K562 (cell line): ENCODE results near the gene TRMT2B. TPM values are rescaled to one million over a fixed set of nuclear protein-coding genes. Genes with fewer than 3 reads are reported as not detected.

Experiments used
- CBX1 ChIP-seq: sonication (generic); IDR thresholded peaks from 2 replicates; pipeline ENCODE4 v1.6.1; 2016; ENCODE audit warnings: antibody characterized with exemption, low read depth, mild to moderate bottlenecking
- CEBPG ChIP-seq, 3 experiments: fragments of 200-800 bp in 1 of 3; sonication (Bioruptor generic) in 1 of 3; sonication (generic) in 1 of 3; formaldehyde crosslinking in 1 of 3; IDR thresholded peaks in 2 of 3; conservative IDR thresholded peaks in 1 of 3; 2 replicates each; pipeline versions ENCODE4 v1.6.1 to v1.8.0; 2016 to 2022; ENCODE audit warnings: missing compliant biosample characterization in 2 of 3, missing genetic modification characterization in 2 of 3, mild to moderate bottlenecking in 1 of 3, missing genetic modification reagents in 1 of 3
- CHD4 ChIP-seq: fragments of 200-600 bp; sonication (generic); IDR thresholded peaks from 3 replicates; pipeline ENCODE4 v1.6.1; 2012; ENCODE audit warnings: low read depth, mild to moderate bottlenecking, mixed read lengths, low read length, inconsistent platforms; ENCODE audit not compliant: insufficient read depth, insufficient replicate concordance, poor library complexity, severe bottlenecking
- ETV5 ChIP-seq: sonication (generic); formaldehyde crosslinking; IDR thresholded peaks from 2 replicates; pipeline ENCODE4 v1.4.0; 2020; ENCODE audit warnings: low read depth, mild to moderate bottlenecking, missing genetic modification reagents
- GTF2F1 ChIP-seq: IDR thresholded peaks from 2 replicates; pipeline ENCODE4 v1.6.1; 2011; ENCODE audit warnings: low read depth, low read length, improper control_type of control experiment
- HNRNPLL ChIP-seq: fragments of 200-400 bp; formaldehyde crosslinking; IDR thresholded peaks from 2 replicates; pipeline ENCODE4 v1.6.1; 2017; ENCODE audit warnings: low read length, low read depth, mild to moderate bottlenecking; ENCODE audit not compliant: poor library complexity, severe bottlenecking
- ILF3 ChIP-seq: fragments of 450-650 bp; IDR thresholded peaks from 2 replicates; pipeline ENCODE4 v1.6.1; 2018; ENCODE audit warnings: antibody characterized with exemption, mild to moderate bottlenecking, moderate library complexity, borderline replicate concordance
- L3MBTL2 ChIP-seq: fragments of 450-650 bp; IDR thresholded peaks from 2 replicates; pipeline ENCODE4 v1.6.1; 2016; ENCODE audit warnings: mild to moderate bottlenecking, moderate library complexity
- MECOM ChIP-seq: fragments of 250-450 bp; sonication (Bioruptor Pico); IDR thresholded peaks from 2 replicates; pipeline ENCODE4 v1.8.0; 2022; ENCODE audit warnings: inconsistent platforms
- MTA3 ChIP-seq: fragments of 450-650 bp; formaldehyde crosslinking; IDR thresholded peaks from 2 replicates; pipeline ENCODE4 v1.6.1; 2017; ENCODE audit warnings: mild to moderate bottlenecking, borderline replicate concordance
- NBN ChIP-seq: fragments of 450-650 bp; IDR thresholded peaks from 2 replicates; pipeline ENCODE4 v1.6.1; 2016; ENCODE audit warnings: low read depth, mild to moderate bottlenecking
- NCOA4 ChIP-seq: fragments of 450-650 bp; IDR thresholded peaks from 2 replicates; pipeline ENCODE4 v1.6.1; 2018; ENCODE audit warnings: mild to moderate bottlenecking; ENCODE audit not compliant: partially characterized antibody
- NFYB ChIP-seq: IDR thresholded peaks from 2 replicates; pipeline ENCODE4 v1.6.1; 2011; ENCODE audit warnings: mild to moderate bottlenecking, moderate library complexity; ENCODE audit not compliant: insufficient read length; ENCODE audit errors: extremely low read depth
- NRF1 ChIP-seq, 2 experiments: fragments of 450-650 bp; IDR thresholded peaks in 1 of 2; conservative IDR thresholded peaks in 1 of 2; 2 replicates each; pipeline ENCODE4 v1.6.1; 2014; ENCODE audit warnings: mild to moderate bottlenecking in 2 of 2
- PKNOX1 ChIP-seq: fragments of 450-650 bp; IDR thresholded peaks from 2 replicates; pipeline ENCODE4 v1.6.1; 2016
- PML ChIP-seq: IDR thresholded peaks from 2 replicates; pipeline ENCODE4 v1.6.1; 2012; ENCODE audit warnings: low read length, inconsistent platforms
- POLR2G ChIP-seq: fragments of 200-400 bp; formaldehyde crosslinking; IDR thresholded peaks from 2 replicates; pipeline ENCODE4 v1.6.1; 2017; ENCODE audit warnings: low read depth, mild to moderate bottlenecking, antibody characterized with exemption, low read length, moderate library complexity
- THRAP3 ChIP-seq: fragments of 450-650 bp; IDR thresholded peaks from 2 replicates; pipeline ENCODE4 v1.6.1; 2016; ENCODE audit warnings: mild to moderate bottlenecking, inconsistent platforms, borderline replicate concordance
- ZHX1 ChIP-seq: fragments of 150-350 bp; conservative IDR thresholded peaks from 2 replicates; pipeline ENCODE4 v1.6.1; 2014; ENCODE audit warnings: low read length
- ZNF134 ChIP-seq: fragments of 250-450 bp; sonication (Bioruptor Pico); conservative IDR thresholded peaks from 2 replicates; pipeline ENCODE4 v1.4.0; 2020
- ZNF507 ChIP-seq: conservative IDR thresholded peaks from 2 replicates; pipeline ENCODE4 v1.6.1; 2017; ENCODE audit warnings: missing genetic modification characterization, missing compliant biosample characterization
- ZZZ3 ChIP-seq: fragments of 450-650 bp; IDR thresholded peaks from 2 replicates; pipeline ENCODE4 v1.6.1; 2016; ENCODE audit warnings: antibody characterized with exemption, mild to moderate bottlenecking, moderate library complexity
- polyA plus RNA-seq, 8 experiments: library from polyadenylated mRNA; depleted of rRNA in 4 of 8; stranded (reverse) in 5 of 8; unstranded in 3 of 8; fragments of >200 nt; fragmentation: Nextera tagmentation in 2 of 8; fragmentation: Illumina TruSeq in 1 of 8; extraction: Ambion mirVana in 2 of 8; extraction: Trizol in 1 of 8; gene quantifications; 2 replicates each; pipeline versions ENCODE4 v1.2.1 to v1.2.3, GENCODE V29; 2011 to 2014; ENCODE audit warnings: inconsistent platforms in 1 of 8, missing spikeins in 1 of 8
- total RNA-seq, 7 experiments: library from RNA; depleted of rRNA in 6 of 7; stranded (reverse); fragments of >200 nt in 6 of 7; fragmentation: Illumina TruSeq in 2 of 7; extraction: Trizol in 2 of 7; gene quantifications; 2 replicates each; pipeline versions ENCODE4 v1.2.1 to v1.2.3, GENCODE V29; 2011 to 2021; ENCODE audit warnings: low replicate concordance in 1 of 7
- TF ChIP-seq, protein P1 (sequence below): fragments of 250-450 bp; sonication (Bioruptor Pico); IDR thresholded peaks from 2 replicates; pipeline ENCODE4 v1.5.0; 2021

The TRMT2B gene
- total and polyA plus RNA-seq, 9 of the 15 experiments (the other 6 are each of a cell fraction or from before 2014, with no cell fraction given) = 3.9 to 23.4 (median 18.1) TPM

DNA sequence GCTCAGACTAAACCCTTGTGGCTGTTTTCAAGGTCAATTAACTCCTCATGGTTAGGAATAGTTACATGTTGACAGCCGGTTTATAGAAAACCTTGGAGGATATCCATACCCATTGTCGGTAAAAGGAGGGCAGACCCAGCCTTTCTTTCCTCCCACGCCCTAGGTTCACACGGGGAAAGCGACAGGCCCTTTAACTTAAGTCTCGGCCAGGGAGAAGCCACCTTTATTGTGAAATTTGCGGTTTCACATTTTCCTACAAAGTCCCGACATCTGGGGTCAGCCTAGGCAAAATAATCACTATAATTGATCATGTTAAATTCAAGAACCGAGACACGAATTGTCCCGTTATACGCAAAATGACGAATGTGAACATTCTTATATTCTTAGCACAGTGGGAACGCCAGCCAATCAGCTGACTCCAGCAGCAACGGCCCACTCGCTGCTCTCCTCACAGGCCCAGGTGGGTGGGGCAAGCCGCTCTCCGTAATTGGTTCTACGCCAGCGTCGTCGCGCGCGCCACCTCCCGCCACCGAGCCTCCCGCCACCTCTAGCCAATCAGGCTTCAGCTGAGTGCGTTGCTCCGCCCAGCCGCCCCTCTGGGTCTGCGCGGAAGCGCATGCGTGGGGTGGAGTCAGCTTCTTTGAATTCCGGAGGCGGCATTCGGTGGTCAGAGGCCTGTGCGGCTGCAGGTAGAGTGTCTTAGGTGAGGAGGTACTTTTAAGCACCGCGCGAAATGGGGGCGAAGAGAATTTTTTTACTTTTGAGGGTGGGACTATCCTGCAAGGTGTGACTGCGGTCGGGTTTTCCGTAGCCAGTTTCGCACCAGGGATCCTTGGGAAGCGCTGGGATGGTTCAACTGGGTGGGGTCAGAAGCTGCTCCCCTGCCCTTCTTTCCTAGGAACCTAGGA, 45.9 kb upstream of the TRMT2B start, which contains the start of gene CENPI (continued):
- no peak for TF ChIP-seq ETV5 (CRISPR knock-in tag)
- TF ChIP-seq PKNOX1 = peak; percentile 61; the same call in 1 of the 2 replicates
- TF ChIP-seq ZNF507 = no peak
- no peak for TF ChIP-seq CHD4
- peak; percentile 96 for TF ChIP-seq HNRNPLL
- no peak for TF ChIP-seq CEBPG (CRISPR knock-in tag; IDR thresholded peaks at IDR 0.05)
- peak; percentile 42 to 50; a peak in 2 of 4 replicates for TF ChIP-seq CEBPG (tag; conservative IDR thresholded peaks at IDR 0.05 in 1 of 2, IDR thresholded peaks at IDR 0.05 in 1 of 2)
- no peak for TF ChIP-seq CBX1
- TF ChIP-seq ZNF134 = no peak
- peak; percentile 25; the same call in 1 of the 2 replicates for TF ChIP-seq PML
- peak; percentile 73 for TF ChIP-seq POLR2G
- TF ChIP-seq ZZZ3 = no peak
- TF ChIP-seq THRAP3 = no peak
- peak; percentile 94 for TF ChIP-seq L3MBTL2
- TF ChIP-seq ZHX1 = no peak
- no peak for TF ChIP-seq MECOM (CRISPR knock-in tag)
- TF ChIP-seq NBN = 0 out of 2 replicates have a peak, but pooled peaks have one; percentile 20
- no peak for TF ChIP-seq GTF2F1
- no peak for TF ChIP-seq NCOA4
- TF ChIP-seq NFYB = peak; percentile 77
- no peak; the same call in 1 of the 2 replicates for TF ChIP-seq MTA3
- TF ChIP-seq, protein P1, sequence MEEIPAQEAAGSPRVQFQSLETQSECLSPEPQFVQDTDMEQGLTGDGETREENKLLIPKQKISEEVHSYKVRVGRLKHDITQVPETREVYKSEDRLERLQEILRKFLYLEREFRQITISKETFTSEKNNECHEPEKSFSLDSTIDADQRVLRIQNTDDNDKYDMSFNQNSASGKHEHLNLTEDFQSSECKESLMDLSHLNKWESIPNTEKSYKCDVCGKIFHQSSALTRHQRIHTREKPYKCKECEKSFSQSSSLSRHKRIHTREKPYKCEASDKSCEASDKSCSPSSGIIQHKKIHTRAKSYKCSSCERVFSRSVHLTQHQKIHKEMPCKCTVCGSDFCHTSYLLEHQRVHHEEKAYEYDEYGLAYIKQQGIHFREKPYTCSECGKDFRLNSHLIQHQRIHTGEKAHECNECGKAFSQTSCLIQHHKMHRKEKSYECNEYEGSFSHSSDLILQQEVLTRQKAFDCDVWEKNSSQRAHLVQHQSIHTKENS (CRISPR knock-in tag) = no peak
- no peak for TF ChIP-seq ILF3
- peak; percentile 97 to 98 for TF ChIP-seq NRF1 (conservative IDR thresholded peaks at IDR 0.05 in 1 of 2, IDR thresholded peaks at IDR 0.05 in 1 of 2)
